SW 1271 (cell line): ENCODE results near the gene ZSWIM7.
"Not testable (repeated sequence)": the region's sequence is repeated elsewhere in the genome, so short reads cannot be mapped to it uniquely, and the experiment has no call there.

Source experiments
- DNase-seq, 2 experiments: peaks; one replicate each; lab custom pipeline; 2025; lab: John Stamatoyannopoulos, UW

The ZSWIM7 gene

GRCh38 chr17:15999974-16000827 lies 697 bp upstream of the ZSWIM7 start:
- DNase-seq = no peak

GRCh38 chr17:15998031-15998562 lies 1.4 kb downstream of the ZSWIM7 start:
- DNase-seq = no peak

DNA sequence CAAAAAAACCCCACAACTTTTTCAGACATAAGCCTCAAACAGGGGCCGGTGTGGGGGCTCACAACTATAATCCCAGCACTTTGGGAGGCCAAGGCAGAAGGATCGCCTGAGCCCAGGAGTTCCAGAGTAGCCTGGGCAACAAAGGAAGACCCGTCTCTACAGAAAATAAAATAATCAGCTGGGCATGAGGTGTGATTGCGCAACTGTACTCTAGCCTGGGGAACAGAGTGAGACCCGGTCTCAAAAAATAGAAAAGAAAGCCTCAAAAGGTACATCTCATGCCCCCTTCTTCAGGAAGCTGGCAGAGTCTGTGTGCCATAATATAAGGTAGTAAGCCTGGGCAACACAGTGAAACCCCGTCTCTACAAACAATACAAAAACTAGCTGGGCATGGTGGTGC lies 3.2 kb downstream of the ZSWIM7 start:
- no peak for DNase-seq

DNA sequence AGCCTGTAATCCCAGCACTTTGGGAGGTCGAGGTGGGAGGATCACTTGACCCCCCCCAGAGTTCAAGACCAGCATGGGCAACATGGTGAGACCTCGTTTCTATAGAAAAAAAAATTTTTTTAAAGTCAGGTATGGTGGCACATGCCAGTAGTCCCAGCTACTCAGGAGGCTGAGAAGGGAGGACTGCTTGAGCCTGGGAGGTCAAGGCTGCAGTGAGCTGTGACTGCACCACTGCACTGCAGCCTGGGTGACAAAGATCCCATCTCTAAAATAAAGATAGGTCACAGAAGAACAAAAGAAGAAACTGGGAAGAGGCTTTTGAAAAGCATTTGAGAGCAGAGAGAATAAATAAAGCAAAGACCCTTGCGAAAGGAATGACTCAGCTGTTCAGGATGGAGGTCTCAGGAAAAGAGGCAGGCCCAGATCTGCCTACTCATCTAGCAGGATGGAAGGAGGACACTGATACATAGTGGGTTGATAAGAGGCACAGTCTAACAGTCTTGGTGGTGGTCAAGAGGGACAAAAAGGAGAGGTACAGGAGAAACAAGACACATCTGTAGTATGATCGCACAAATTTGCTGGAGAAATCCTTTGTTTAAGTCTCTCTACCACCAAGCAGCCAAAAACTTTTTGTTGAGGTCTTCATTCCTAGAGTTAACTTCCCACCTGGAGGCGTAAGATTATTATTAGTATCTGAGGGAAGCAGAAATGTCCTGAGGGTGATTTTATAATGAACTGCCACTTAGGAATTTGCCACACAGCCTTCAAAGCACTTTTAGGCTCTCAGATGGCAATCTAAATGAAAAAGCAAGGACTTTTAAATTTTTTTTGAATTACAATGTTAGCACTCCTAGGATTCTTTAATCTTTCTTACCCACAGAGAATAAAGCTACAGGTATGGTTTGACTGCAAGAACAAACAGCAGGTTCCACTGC lies 17.6 kb downstream of the ZSWIM7 start:
- peak in 1 of 2 experiments; percentile 60 for DNase-seq

DNA sequence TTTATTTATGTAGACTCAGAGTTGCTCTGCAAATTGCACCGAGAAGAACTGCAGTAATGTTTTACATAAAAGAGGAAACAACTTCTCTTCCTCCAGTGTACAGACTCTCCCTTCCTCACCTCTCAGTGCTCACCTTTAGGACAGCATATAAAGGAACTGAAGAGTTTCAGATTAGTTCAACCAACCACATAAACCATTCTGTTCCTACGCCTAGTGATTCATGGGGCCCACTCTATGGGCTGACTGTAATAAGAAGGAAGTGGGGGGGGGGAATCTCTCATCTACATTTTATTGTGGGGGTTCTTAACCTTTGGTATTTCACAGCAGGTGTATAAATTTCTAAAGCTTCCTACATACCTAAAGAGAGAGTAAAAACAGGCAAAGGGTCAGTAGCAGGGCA lies 18.3 kb downstream of the ZSWIM7 start:
- no peak for DNase-seq

DNA sequence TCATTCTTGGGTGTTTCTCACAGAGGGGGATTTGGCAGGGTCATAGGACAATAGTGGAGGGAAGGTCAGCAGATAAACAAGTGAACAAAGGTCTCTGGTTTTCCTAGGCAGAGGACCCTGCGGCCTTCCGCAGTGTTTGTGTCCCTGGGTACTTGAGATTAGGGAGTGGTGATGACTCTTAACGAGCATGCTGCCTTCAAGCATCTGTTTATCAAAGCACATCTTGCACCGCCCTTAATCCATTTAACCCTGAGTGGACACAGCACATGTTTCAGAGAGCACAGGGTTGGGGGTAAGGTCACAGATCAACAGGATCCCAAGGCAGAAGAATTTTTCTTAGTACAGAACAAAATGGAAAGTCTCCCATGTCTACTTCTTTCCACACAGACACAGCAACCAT lies 20.5 kb downstream of the ZSWIM7 start:
- DNase-seq = not testable (repeated sequence)

- no peak for DNase-seq
These were observed 20.9 kb downstream of the ZSWIM7 start for GRCh38 chr17:15978606-15979005.

DNA sequence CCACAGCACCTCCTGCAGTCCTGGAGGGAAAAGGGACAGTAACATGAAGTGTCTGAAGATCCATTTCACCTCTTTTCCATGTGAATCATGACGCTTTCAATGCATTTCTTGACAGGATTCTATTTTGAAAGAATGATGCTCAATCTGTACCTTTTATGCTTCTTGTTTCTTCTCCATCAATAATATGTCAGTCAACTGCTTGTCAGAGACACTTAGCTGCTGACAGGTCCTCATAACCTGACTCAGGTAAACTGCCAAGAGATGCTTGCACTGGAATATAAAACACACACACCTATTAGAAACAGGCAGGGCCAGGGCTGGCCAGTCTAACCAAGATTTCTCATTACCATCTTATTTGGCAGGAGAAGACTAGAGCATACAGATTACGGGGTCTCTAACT lies 21.6 kb downstream of the ZSWIM7 start:
- no peak for DNase-seq

- no peak for DNase-seq
These were observed 25.7 kb downstream of the ZSWIM7 start for GRCh38 chr17:15973834-15974233.

- DNase-seq = no peak
These were observed 26.5 kb downstream of the ZSWIM7 start for GRCh38 chr17:15973016-15973415.

- no peak for DNase-seq
These were observed 27.0 kb downstream of the ZSWIM7 start for GRCh38 chr17:15972497-15972951.

- no peak for DNase-seq
These were observed 27.6 kb downstream of the ZSWIM7 start for GRCh38 chr17:15971882-15972281.

DNA sequence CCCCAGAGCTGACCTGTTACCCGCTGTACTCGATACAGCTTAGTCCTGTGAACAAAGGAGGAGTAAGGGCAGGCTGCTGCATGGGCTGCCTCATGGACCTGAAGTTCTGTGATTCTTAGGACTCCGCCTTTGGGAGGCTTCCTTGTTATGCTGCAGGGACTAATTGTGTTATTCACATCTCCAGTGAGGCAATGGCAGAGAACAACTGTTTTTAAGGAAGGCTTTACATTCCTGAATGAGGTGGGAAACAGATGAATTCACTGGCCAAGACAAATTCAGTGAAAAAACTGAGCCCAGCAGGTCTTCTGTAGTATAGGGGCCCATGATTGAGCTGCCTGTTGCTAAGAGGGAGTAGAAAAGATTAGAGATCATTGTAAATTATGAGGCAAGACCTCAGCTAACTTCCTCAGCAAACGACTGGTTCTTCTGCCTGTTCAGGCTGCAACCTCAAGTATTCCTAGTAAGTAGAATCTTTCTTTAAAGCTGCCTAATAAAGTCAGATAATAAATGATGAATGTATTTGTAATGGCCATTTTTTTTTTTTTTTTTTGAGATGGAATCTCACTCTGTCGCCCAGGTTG lies 28.3 kb downstream of the ZSWIM7 start:
- DNase-seq = no peak

DNA sequence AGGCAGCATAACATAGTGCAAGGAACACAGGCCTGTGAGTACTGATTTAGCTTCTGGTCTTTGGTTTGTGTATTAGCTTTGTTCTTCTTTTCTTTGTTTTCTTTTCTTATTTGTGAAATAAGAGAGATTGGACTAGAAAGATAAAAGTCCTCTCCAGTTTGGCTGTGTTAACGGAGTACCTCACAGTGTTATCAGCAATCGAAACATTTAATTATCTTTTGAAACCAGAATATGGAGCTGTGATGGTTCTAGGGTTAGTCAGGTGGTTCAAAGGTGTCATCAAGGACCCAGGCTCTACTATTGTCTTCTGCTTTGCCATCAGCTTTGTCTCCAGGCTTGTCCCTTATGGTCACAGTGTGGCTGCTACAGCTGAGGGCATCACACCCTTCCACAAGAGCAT lies 29.0 kb downstream of the ZSWIM7 start:
- no peak for DNase-seq

GRCh38 chr17:15969463-15969862 lies 30.0 kb downstream of the ZSWIM7 start:
- no peak for DNase-seq

- no peak for DNase-seq
These were observed 31.7 kb downstream of the ZSWIM7 start for GRCh38 chr17:15967706-15968399.

GRCh38 chr17:15966879-15967248 lies 32.6 kb downstream of the ZSWIM7 start:
- peak in 1 of 2 experiments; percentile 40 for DNase-seq

DNA sequence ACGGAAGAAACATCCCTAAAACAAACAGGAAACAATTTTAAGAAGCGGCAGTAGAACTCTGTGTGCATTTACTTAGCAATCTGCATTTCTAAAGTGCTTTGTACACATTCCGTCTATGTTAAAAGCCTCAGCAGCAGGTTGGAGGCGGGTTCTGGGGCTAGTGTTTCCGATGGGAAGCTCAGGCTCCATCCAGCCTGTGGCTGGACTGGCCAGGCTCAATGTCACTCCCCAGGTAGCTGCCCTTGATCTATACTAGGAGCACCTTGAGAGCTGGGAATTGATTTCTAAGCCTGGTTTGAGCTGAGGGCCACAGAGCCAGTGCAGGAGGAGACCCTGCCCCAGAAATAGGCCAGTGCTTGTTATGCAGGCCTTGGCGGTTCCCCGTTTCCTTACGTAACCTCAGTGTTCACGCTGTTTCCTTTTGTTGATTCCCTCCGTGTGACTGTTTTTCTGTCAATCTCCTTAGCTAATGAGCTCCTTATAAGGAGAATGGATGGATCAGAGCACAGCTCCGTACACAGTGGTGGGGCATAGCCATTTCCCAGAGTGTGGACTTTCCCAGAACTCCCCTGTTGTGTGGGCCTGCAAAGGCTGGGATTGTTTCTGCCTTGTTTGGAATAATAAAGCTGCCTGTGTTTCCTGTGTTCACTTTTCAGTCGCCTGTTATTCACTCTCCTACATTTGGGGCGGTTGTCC lies 33.2 kb downstream of the ZSWIM7 start:
- DNase-seq = no peak

DNA sequence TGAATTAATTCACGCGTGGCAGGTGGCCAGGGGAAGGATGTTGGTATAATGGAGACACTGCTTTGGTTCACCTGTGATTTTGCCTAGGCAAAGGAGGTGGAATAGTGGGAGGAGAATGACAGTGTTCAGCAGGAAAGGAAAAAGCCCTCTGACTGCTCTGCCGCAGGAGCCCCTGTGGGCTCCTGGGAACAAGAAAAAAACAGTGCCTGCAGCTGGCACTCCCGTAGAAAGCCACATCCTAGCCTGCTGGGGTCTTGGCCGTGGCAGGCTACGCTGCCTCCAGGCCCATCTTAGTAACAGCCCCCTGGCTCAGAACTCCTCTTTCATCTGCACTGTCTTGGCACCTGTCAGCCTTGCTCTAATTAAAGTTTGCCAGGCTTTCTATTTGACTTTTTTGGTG lies 34.0 kb downstream of the ZSWIM7 start:
- DNase-seq = no peak

GRCh38 chr17:15963670-15964110 lies 35.8 kb downstream of the ZSWIM7 start:
- DNase-seq = peak; percentile 80 to 94

- no peak for DNase-seq
These were observed 41.0 kb downstream of the ZSWIM7 start for GRCh38 chr17:15958484-15958854.
